Measurements from ENCODE around the gene BRI3.

The BRI3 gene

DNA sequence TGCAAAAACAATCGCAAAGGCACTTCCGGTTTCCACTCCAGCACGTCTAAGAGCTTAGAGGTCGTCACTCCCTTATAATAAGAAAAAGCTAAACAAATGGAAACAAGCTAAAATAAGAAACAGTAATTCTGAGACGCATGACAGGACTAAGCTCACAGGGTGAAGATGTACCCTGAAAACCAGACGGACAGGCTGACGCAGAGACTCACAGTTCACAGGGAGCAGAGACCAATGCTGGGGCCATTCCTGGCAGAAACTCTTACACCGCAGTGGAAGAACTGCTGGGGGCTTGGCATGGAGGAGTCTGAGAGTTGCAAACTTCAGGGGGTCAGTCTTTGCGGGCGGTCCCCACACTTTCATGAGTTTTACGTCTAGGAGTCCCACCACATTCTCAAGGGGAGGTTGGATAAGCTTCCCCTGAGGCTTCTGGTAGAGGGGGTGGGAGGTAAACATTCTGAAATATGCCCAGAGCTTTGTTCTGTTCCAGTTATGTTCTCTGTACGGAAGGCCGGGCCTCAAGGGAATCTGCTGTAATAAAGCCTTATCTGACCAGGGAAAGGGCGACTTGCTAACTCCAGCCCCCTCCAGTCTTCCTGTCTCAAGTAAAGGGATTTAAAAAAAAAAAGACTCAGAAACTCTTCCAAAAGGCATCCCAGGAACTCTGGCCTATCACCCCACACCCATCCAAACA lies 47.8 kb downstream of the BRI3 start:
- Mint-ChIP-seq H3K36me3 (ENCODE audit: low read depth) (no peaks in the 10 kb centered on the region), H3K27me3 (no peaks in the 10 kb centered on the region), H3K4me1 (ENCODE audit: low read depth) (no peaks in the 10 kb centered on the region), H3K9me3 (peaks cover 5% of the 10 kb centered on the region), H3K27ac (no peak overlapping the region), H3K4me3 (no peak overlapping the region)
- DNase-seq: no peak

DNA sequence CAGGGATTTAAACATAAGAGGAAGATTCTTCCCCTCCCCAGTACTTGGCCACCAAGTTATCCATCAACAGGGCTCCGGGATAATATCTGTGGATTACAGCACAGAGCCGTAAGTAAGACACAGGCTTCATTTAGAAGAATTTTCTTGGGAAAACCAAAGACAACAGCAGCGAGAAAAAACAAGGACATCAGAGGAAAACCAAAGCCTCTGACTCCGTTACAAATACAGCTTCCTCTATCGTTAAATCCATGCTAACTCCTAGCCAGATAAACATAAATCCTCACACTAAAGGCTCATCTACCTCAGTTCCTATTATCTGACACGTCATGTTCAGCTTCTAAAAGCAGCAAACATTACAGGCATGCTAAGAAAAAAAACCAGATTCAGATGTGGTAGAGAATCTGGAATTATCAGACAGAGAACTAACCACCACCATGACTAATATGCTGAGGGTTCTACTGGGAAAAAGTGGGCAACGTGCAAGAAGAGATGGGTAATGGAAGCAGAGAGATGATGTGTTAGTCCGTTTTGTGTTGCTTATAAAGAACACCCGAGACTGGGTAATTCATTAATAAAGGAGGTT lies 48.4 kb downstream of the BRI3 start:
- no peak overlapping the region for H3K27ac Mint-ChIP-seq
- no peaks in the 10 kb centered on the region for H3K36me3 Mint-ChIP-seq (ENCODE audit: low read depth)
- peaks cover 5% of the 10 kb centered on the region for H3K9me3 Mint-ChIP-seq
- H3K4me3 Mint-ChIP-seq: no peak overlapping the region
- H3K4me1 Mint-ChIP-seq (ENCODE audit: low read depth): no peaks in the 10 kb centered on the region
- H3K27me3 Mint-ChIP-seq: no peaks in the 10 kb centered on the region
- no peak for DNase-seq

DNA sequence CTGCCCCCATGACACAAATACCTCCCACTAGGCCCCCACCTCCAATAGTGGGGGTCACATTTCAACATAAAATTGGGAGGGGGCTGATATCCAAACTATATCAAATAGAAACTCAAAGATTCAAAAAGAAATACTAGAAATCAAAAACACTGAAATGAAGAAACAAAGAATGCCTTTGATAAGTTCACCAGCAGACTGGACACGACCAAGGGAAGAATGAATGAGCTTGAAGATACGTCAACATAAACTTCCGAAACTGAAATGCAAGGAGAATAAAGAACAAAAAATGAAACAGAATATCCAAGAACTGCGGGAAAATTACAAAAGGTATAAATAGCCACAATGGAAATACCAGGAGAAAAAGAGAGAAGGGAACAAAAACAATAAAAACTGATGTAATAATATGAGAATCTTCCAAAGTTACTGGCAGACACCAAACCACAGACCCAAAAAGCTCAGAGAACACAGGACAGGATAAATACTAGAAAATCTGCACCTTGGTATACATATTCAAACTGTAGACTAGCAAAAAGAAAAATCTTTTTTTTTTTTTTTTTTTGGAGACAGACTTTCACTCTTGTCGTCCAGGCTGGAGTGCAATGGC lies 49.5 kb downstream of the BRI3 start:
- no peak overlapping the region for H3K27ac Mint-ChIP-seq
- no peaks in the 10 kb centered on the region for H3K27me3 Mint-ChIP-seq
- DNase-seq: no peak
- no peak overlapping the region for H3K4me3 Mint-ChIP-seq
- no peaks in the 10 kb centered on the region for H3K36me3 Mint-ChIP-seq (ENCODE audit: low read depth)
- peaks cover 5% of the 10 kb centered on the region for H3K9me3 Mint-ChIP-seq
- no peaks in the 10 kb centered on the region for H3K4me1 Mint-ChIP-seq (ENCODE audit: low read depth)

DNA sequence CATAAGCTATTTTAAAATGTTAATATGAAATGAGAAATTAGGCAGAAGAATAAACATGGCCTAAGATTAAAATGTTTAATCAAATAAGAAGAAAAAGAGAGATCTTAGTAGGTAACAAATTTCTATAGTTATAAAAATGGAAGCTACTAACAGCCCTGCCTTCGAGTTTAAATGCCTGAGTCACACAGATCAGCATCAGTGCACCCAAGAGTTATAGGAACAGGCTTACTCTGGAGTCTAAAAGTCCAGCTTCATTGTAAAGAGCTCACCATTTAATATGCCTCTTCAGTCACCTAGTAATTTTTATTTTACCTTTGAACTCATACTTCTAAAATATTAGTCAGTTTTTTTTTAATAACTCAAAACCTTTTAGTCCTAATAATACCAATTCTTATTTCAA lies 52.6 kb downstream of the BRI3 start:
- Mint-ChIP-seq H3K27ac (no peak overlapping the region), H3K36me3 (ENCODE audit: low read depth) (no peaks in the 10 kb centered on the region), H3K4me1 (ENCODE audit: low read depth) (no peaks in the 10 kb centered on the region), H3K27me3 (no peaks in the 10 kb centered on the region), H3K9me3 (peaks cover 5% of the 10 kb centered on the region), H3K4me3 (no peak overlapping the region)
- no peak for DNase-seq

DNA sequence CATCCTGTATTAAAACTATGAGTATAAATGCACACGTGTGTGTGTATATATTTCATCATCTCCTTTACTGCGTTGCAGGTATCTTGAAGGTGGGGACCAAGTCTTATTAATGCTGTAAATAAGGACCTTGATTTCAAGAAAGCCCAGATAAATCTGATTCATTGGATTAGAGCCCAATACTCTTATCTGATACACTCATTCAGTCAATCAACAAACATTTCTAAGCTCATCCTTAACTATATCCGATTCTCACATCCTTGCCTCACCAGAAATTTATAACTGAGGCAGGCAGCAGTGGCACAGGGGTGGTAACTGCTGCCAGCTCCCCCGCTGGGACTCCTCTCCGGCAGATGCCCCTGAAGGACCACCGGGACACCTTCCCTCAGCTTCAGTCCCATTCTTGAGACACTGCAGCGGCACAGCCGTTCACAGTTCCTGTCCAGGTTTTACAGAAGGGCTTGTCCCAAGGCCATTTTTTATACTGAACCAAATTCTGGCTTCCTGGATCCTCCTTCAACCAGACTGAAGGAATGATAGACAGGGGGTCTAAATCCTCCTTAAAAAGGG lies 54.0 kb downstream of the BRI3 start:
- Mint-ChIP-seq H3K4me1 (ENCODE audit: low read depth) (no peaks in the 10 kb centered on the region), H3K27ac (no peak overlapping the region), H3K9me3 (peaks cover 2% of the 10 kb centered on the region), H3K36me3 (ENCODE audit: low read depth) (no peaks in the 10 kb centered on the region), H3K4me3 (no peak overlapping the region), H3K27me3 (no peaks in the 10 kb centered on the region)
- no peak for DNase-seq

DNA sequence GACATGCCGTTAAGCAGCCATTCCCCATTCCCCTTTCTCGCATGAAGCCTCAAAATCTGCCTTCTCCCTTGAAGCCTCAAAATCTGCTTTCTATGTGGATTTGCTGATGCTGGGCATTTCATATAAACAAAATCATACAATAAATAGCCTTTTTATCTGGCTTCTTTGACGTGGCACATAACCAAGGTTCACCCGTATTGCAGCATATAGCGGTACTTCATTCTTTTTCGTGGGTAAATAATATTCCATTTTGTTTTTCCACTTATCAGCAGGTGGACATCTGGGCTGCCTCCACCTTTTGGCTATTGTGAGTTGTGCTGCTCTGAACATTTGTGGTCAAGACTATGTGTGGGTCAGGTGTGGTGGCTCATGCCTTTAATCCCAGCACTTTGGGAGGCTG lies 57.0 kb downstream of the BRI3 start:
- DNase-seq: no peak
- Mint-ChIP-seq H3K27ac (no peak overlapping the region), H3K4me1 (ENCODE audit: low read depth) (no peaks in the 10 kb centered on the region), H3K4me3 (no peak overlapping the region), H3K36me3 (ENCODE audit: low read depth) (no peaks in the 10 kb centered on the region), H3K9me3 (peaks cover 2% of the 10 kb centered on the region), H3K27me3 (no peaks in the 10 kb centered on the region)

DNA sequence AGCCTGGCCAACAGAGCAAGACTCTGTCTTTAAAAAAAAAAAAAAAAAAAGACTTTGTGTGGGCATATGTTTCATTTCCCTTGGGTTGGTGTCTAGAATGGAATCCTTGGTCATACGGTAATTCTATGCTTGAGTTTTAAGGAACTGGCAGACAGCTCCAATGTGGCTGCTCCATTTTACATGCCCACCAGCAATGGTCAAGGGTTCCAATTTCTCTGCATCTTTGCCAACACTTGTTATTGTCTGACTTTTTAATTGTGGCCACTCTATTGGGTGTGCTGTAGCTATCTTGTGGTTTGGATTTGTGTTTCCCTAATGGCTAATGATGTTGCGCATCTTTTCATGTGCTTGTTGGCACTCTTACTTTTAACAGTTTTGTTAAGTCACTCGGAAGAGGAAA lies 57.6 kb downstream of the BRI3 start:
- Mint-ChIP-seq H3K36me3 (ENCODE audit: low read depth) (no peaks in the 10 kb centered on the region), H3K27ac (no peak overlapping the region)

DNA sequence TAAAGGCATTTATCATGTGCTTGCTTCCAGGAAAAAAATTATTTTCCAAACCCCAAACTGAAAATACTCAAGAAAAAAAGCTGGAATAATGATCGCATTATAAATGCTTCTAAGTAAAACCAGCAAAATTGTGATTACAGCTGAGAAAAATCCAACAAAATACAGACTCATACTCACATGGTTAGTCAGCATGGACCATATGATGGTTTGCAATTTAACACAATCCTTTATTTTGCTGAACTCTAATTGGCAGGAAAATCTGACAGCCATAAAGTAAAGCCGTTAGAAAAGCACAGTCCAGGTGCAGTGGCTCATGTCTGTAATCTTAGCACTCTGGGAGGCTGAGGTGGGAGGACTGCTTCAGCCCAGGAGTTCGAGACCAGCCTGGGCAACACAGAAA lies 59.6 kb downstream of the BRI3 start:
- H3K36me3 Mint-ChIP-seq (ENCODE audit: low read depth): no peaks in the 10 kb centered on the region
- H3K27me3 Mint-ChIP-seq: no peaks in the 10 kb centered on the region
- H3K4me1 Mint-ChIP-seq (ENCODE audit: low read depth): no peaks in the 10 kb centered on the region
- no peak overlapping the region for H3K27ac Mint-ChIP-seq
- DNase-seq: no peak
- no peak overlapping the region for H3K4me3 Mint-ChIP-seq
- peaks cover 2% of the 10 kb centered on the region for H3K9me3 Mint-ChIP-seq

More for the DNA sequence above, 57.6 kb downstream of the BRI3 start:
- Mint-ChIP-seq H3K4me3 (no peak overlapping the region), H3K27me3 (no peaks in the 10 kb centered on the region), H3K4me1 (ENCODE audit: low read depth) (no peaks in the 10 kb centered on the region), H3K9me3 (peaks cover 2% of the 10 kb centered on the region)
- DNase-seq: no peak
